Mesenchymal stem cell (in vitro differentiated cells and primary cell): Measurements from ENCODE around the gene USP47.

Experiments used
- DNase-seq: peaks from one replicate; pipeline ENCODE4 v3.0.0-alpha.2; 2013
- H2AFZ ChIP-seq: one replicate; pipeline ENCODE4 v1.6.1; 2013; ENCODE audit warnings: low read depth, mild to moderate bottlenecking, control low read depth, inconsistent platforms, low read length, moderate library complexity
- H2AK5ac ChIP-seq: 2 replicates; pipeline ENCODE4 v1.6.1; 2013; ENCODE audit warnings: low read length, moderate library complexity, mild to moderate bottlenecking, inconsistent platforms; ENCODE audit not compliant: severe bottlenecking
- H2BK120ac ChIP-seq: one replicate; pipeline ENCODE4 v1.6.1; 2013; ENCODE audit warnings: low read depth, mild to moderate bottlenecking, inconsistent platforms, low read length, moderate library complexity
- H2BK12ac ChIP-seq, 2 experiments: one replicate each; pipeline ENCODE4 v1.6.1; 2013; ENCODE audit warnings: inconsistent platforms in 2 of 2, low read length in 2 of 2, mild to moderate bottlenecking in 2 of 2, moderate library complexity in 2 of 2, control low read depth in 1 of 2
- H2BK15ac ChIP-seq: one replicate; pipeline ENCODE4 v1.6.1; 2013; ENCODE audit warnings: mild to moderate bottlenecking, low read depth, inconsistent platforms; ENCODE audit not compliant: poor library complexity, severe bottlenecking
- H2BK5ac ChIP-seq: 2 replicates; pipeline ENCODE4 v1.6.1; 2013; ENCODE audit warnings: low read depth, mild to moderate bottlenecking, low read length, control low read depth, inconsistent platforms; ENCODE audit not compliant: poor library complexity, severe bottlenecking
- H3K14ac ChIP-seq, 2 experiments: one replicate each; pipeline ENCODE4 v1.6.1; 2013; ENCODE audit warnings: inconsistent platforms in 2 of 2, low read length in 2 of 2, control low read depth in 1 of 2, mild to moderate bottlenecking in 1 of 2, moderate library complexity in 1 of 2
- H3K18ac ChIP-seq, 2 experiments: one replicate each; pipeline ENCODE4 v1.6.1; 2013; ENCODE audit warnings: inconsistent platforms in 2 of 2, low read length in 2 of 2, control low read depth in 1 of 2, low read depth in 1 of 2, mild to moderate bottlenecking in 1 of 2
- H3K23ac ChIP-seq, 2 experiments: one replicate each; pipeline ENCODE4 v1.6.1; 2013; ENCODE audit warnings: inconsistent platforms in 2 of 2, low read length in 2 of 2, mild to moderate bottlenecking in 2 of 2, moderate library complexity in 2 of 2, control low read depth in 1 of 2
- H3K27ac ChIP-seq: 2 replicates; pipeline ENCODE4 v1.5.1; 2013; ENCODE audit warnings: mild to moderate bottlenecking, moderate library complexity, low read length, control low read depth, inconsistent platforms; ENCODE audit not compliant: poor library complexity, severe bottlenecking
- H3K27me3 ChIP-seq, 2 experiments: 2 replicates each; pipeline versions ENCODE4 v1.6.1 to v1.7.0; 2013; ENCODE audit warnings: low read length in 2 of 2, mild to moderate bottlenecking in 2 of 2, moderate library complexity in 2 of 2, control low read depth in 1 of 2, inconsistent platforms in 1 of 2; ENCODE audit not compliant: control insufficient read depth in 1 of 2, insufficient read depth in 1 of 2
- H3K36me3 ChIP-seq, 2 experiments: 2 replicates each; pipeline versions ENCODE4 v1.6.1 to v1.7.0; 2013; ENCODE audit warnings: low read length in 2 of 2, control low read depth in 1 of 2, inconsistent platforms in 1 of 2, low read depth in 1 of 2, mild to moderate bottlenecking in 1 of 2; ENCODE audit not compliant: insufficient read depth in 2 of 2, control insufficient read depth in 1 of 2
- H3K4ac ChIP-seq, 2 experiments: one replicate each; pipeline ENCODE4 v1.6.1; 2013; ENCODE audit warnings: inconsistent platforms in 2 of 2, low read length in 2 of 2, mild to moderate bottlenecking in 2 of 2, moderate library complexity in 2 of 2, control low read depth in 1 of 2, low read depth in 1 of 2
- H3K4me1 ChIP-seq: 2 replicates; pipeline ENCODE4 v1.6.1; 2013; ENCODE audit warnings: low read depth, low read length, control low read depth; ENCODE audit not compliant: control insufficient read depth, insufficient read depth
- H3K4me2 ChIP-seq: 2 replicates; pipeline ENCODE4 v1.6.1; 2013; ENCODE audit warnings: low read length, mild to moderate bottlenecking, inconsistent platforms; ENCODE audit not compliant: poor library complexity, severe bottlenecking
- H3K4me3 ChIP-seq, 2 experiments: 2 replicates each; pipeline versions ENCODE4 v1.5.1 to v1.7.0; 2013; ENCODE audit warnings: low read length in 2 of 2, mild to moderate bottlenecking in 2 of 2, control low read depth in 1 of 2, low read depth in 1 of 2; ENCODE audit not compliant: insufficient read depth in 1 of 2
- H3K79me1 ChIP-seq: replicated peaks from 2 replicates; pipeline ENCODE4 v1.6.1; 2013; ENCODE audit warnings: mild to moderate bottlenecking, control low read depth, low read length, inconsistent platforms; ENCODE audit not compliant: poor library complexity, severe bottlenecking
- H3K9ac ChIP-seq: 2 replicates; pipeline ENCODE4 v1.7.0; 2013; ENCODE audit warnings: mild to moderate bottlenecking, low read length, moderate library complexity
- H3K9me3 ChIP-seq: 2 replicates; pipeline ENCODE4 v1.7.0; 2013; ENCODE audit warnings: mild to moderate bottlenecking, low read length; ENCODE audit not compliant: control insufficient read depth
- H4K8ac ChIP-seq: one replicate; pipeline ENCODE4 v1.6.1; 2013; ENCODE audit warnings: inconsistent platforms, mild to moderate bottlenecking, low read length, moderate library complexity
- H4K91ac ChIP-seq: one replicate; pipeline ENCODE4 v1.6.1; 2013; ENCODE audit warnings: mild to moderate bottlenecking, low read length, inconsistent platforms
- WGBS: methylation state at CpG from one replicate; pipeline ENCODE4 v1.1.7; 2013; ENCODE audit warnings: mixed read lengths; 5-methylcytosine and 5-hydroxymethylcytosine counted together

Gene USP47

GRCh38 chr11:11960687-11961086, 118.9 kb downstream of the USP47 start:
- no peak overlapping the region for H2BK15ac ChIP-seq
- H3K9me3 ChIP-seq: no peaks in the 10 kb centered on the region
- no peaks in the 10 kb centered on the region for H3K27me3 ChIP-seq
- H2BK120ac ChIP-seq: no peak overlapping the region
- no peaks in the 10 kb centered on the region for H3K4me1 ChIP-seq
- H4K8ac ChIP-seq: no peak overlapping the region
- H3K36me3 ChIP-seq: peaks cover 45 to 52% of the 10 kb centered on the region in 2 experiments
- H3K4me2 ChIP-seq: no peak overlapping the region
- no peak overlapping the region for H3K27ac ChIP-seq
- no peak overlapping the region for H2BK12ac ChIP-seq
- no peak overlapping the region for H3K9ac ChIP-seq
- H4K91ac ChIP-seq: no peak overlapping the region
- peaks cover 8% of the 10 kb centered on the region for H3K79me1 ChIP-seq
- WGBS: 100% methylated on average over 1 of the region's 1 CpG
- DNase-seq: no peak
- no peak overlapping the region for H3K14ac ChIP-seq
- no peak overlapping the region for H2BK5ac ChIP-seq
- H3K4me3 ChIP-seq: no peak overlapping the region
- no peak overlapping the region for H3K4ac ChIP-seq
- no peak overlapping the region for H2AFZ ChIP-seq
- no peak overlapping the region for H2AK5ac ChIP-seq
- H3K23ac ChIP-seq: no peak overlapping the region
- H3K18ac ChIP-seq: peak overlapping the region in 1 of 2 experiments; percentile 55

GRCh38 chr11:11961399-11962028, 119.7 kb downstream of the USP47 start:
- peaks cover 10% of the 10 kb centered on the region for H3K79me1 ChIP-seq
- H3K9ac ChIP-seq: no peak overlapping the region
- H3K4me1 ChIP-seq: no peaks in the 10 kb centered on the region
- peaks cover 44 to 51% of the 10 kb centered on the region in 2 experiments for H3K36me3 ChIP-seq
- no peak overlapping the region for H2BK12ac ChIP-seq
- H2BK5ac ChIP-seq: no peak overlapping the region
- H3K27ac ChIP-seq: no peak overlapping the region
- H2AK5ac ChIP-seq: no peak overlapping the region
- H2BK15ac ChIP-seq: no peak overlapping the region
- H3K27me3 ChIP-seq: no peaks in the 10 kb centered on the region
- no peaks in the 10 kb centered on the region for H3K9me3 ChIP-seq
- H3K4ac ChIP-seq: no peak overlapping the region
- DNase-seq: no peak
- H3K23ac ChIP-seq: no peak overlapping the region
- no peak overlapping the region for H3K4me2 ChIP-seq
- H3K4me3 ChIP-seq: no peak overlapping the region
- no peak overlapping the region for H2BK120ac ChIP-seq
- no peak overlapping the region for H4K91ac ChIP-seq
- H3K18ac ChIP-seq: no peak overlapping the region
- no peak overlapping the region for H3K14ac ChIP-seq
- H2AFZ ChIP-seq: no peak overlapping the region
- WGBS: 95% methylated on average over 3 of the region's 3 CpGs
- no peak overlapping the region for H4K8ac ChIP-seq

DNA sequence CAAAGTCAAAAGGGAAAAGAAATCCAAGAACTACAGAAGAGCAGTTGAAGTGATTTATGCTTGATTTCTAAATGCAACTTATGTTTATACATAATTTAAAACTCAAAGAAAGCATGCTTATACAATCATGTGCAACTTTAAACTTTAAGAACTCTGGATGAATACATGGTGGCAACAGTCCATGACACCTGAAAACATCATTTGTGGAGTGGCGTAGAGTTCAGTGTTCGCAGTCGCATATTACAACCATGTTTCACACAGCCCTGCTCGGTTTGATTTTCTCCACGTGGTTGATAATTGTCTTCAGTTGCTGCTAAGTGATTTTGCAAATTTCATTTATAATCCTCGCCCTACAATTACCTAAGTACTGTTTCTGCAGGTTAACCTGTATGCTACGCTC, 121.3 kb downstream of the USP47 start:
- no peak overlapping the region for H3K27ac ChIP-seq
- no peak overlapping the region for H4K8ac ChIP-seq
- no peak overlapping the region for H2BK12ac ChIP-seq
- DNase-seq: no peak
- H2BK120ac ChIP-seq: no peak overlapping the region
- peaks cover 16% of the 10 kb centered on the region for H3K79me1 ChIP-seq
- peaks cover 29 to 66% of the 10 kb centered on the region in 2 experiments for H3K36me3 ChIP-seq
- peaks cover 7% of the 10 kb centered on the region for H3K4me1 ChIP-seq
- H3K23ac ChIP-seq: no peak overlapping the region
- no peak overlapping the region for H2BK15ac ChIP-seq
- no peaks in the 10 kb centered on the region for H3K9me3 ChIP-seq
- H3K4me2 ChIP-seq: no peak overlapping the region
- no peaks in the 10 kb centered on the region for H3K27me3 ChIP-seq
- no peak overlapping the region for H3K18ac ChIP-seq
- no peak overlapping the region for H3K4me3 ChIP-seq
- H3K9ac ChIP-seq: no peak overlapping the region
- no peak overlapping the region for H4K91ac ChIP-seq
- 97% methylated on average over 7 of the region's 7 CpGs for WGBS
- H2AFZ ChIP-seq: no peak overlapping the region
- H3K14ac ChIP-seq: no peak overlapping the region
- no peak overlapping the region for H3K4ac ChIP-seq
- H2AK5ac ChIP-seq: no peak overlapping the region
- H2BK5ac ChIP-seq: no peak overlapping the region

GRCh38 chr11:11963842-11964773, 122.3 kb downstream of the USP47 start:
- Histone ChIP-seq H3K27me3 (no peaks in the 10 kb centered on the region), H3K36me3 (peaks cover 19 to 71% of the 10 kb centered on the region in 2 experiments)

More at GRCh38 chr11:11963842-11964773, 122.3 kb downstream of the USP47 start:
- H3K27ac ChIP-seq: no peak overlapping the region
- H2BK12ac ChIP-seq: no peak overlapping the region
- H3K9ac ChIP-seq: no peak overlapping the region
- H3K4ac ChIP-seq: no peak overlapping the region
- peaks cover 7% of the 10 kb centered on the region for H3K4me1 ChIP-seq
- H2BK5ac ChIP-seq: no peak overlapping the region
- H2BK120ac ChIP-seq: no peak overlapping the region
- no peak overlapping the region for H3K4me3 ChIP-seq
- no peak overlapping the region for H3K23ac ChIP-seq
- H4K91ac ChIP-seq: no peak overlapping the region
- peaks cover 19% of the 10 kb centered on the region for H3K79me1 ChIP-seq
- no peak for DNase-seq
- no peak overlapping the region for H3K14ac ChIP-seq
- H4K8ac ChIP-seq: no peak overlapping the region
- no peak overlapping the region for H3K4me2 ChIP-seq
- H3K18ac ChIP-seq: no peak overlapping the region
- H2AFZ ChIP-seq: no peak overlapping the region
- H3K9me3 ChIP-seq: no peaks in the 10 kb centered on the region
- no peak overlapping the region for H2AK5ac ChIP-seq
- no peak overlapping the region for H2BK15ac ChIP-seq
- 95% methylated on average over 15 of the region's 15 CpGs for WGBS
